Measurements from ENCODE around the gene SATB2.

SATB2 gene

GRCh38 chr2:199470672-199471442, 13.1 kb upstream of the SATB2 start:
- DNase-seq (ENCODE audit: low read depth), result no peak
- TF ChIP-seq CTCF (conservative IDR thresholded peaks at IDR 0.05; ENCODE audit: control insufficient read depth, insufficient read depth, low read depth, low read length), result no peak
- no peak overlapping the region for H3K4me3 ChIP-seq (ENCODE audit: control insufficient read depth, low read depth, low read length)

GRCh38 chr2:199470361-199470671, 12.6 kb upstream of the SATB2 start:
- no peak for TF ChIP-seq CTCF (conservative IDR thresholded peaks at IDR 0.05; ENCODE audit: control insufficient read depth, insufficient read depth, low read depth, low read length)
- DNase-seq (ENCODE audit: low read depth), result no peak

GRCh38 chr2:199469514-199470360, 12.0 kb upstream of the SATB2 start:
- no peak for DNase-seq (ENCODE audit: low read depth)
- H3K4me3 ChIP-seq (ENCODE audit: control insufficient read depth, low read depth, low read length), result no peak overlapping the region
- no peak for TF ChIP-seq CTCF (conservative IDR thresholded peaks at IDR 0.05; ENCODE audit: control insufficient read depth, insufficient read depth, low read depth, low read length)

More at GRCh38 chr2:199470361-199470671, 12.6 kb upstream of the SATB2 start:
- H3K4me3 ChIP-seq (ENCODE audit: control insufficient read depth, low read depth, low read length), result no peak overlapping the region

GRCh38 chr2:199468561-199469513, 11.1 kb upstream of the SATB2 start:
- no peak overlapping the region for H3K4me3 ChIP-seq (ENCODE audit: control insufficient read depth, low read depth, low read length)
- peak; percentile 4 for TF ChIP-seq CTCF (conservative IDR thresholded peaks at IDR 0.05; ENCODE audit: control insufficient read depth, insufficient read depth, low read depth, low read length)
- no peak for DNase-seq (ENCODE audit: low read depth)

GRCh38 chr2:199467066-199467822, 9.5 kb upstream of the SATB2 start:
- H3K4me3 ChIP-seq (ENCODE audit: control insufficient read depth, low read depth, low read length), result no peak overlapping the region
- TF ChIP-seq CTCF (conservative IDR thresholded peaks at IDR 0.05; ENCODE audit: control insufficient read depth, insufficient read depth, low read depth, low read length), result no peak
- no peak for DNase-seq (ENCODE audit: low read depth)

GRCh38 chr2:199466692-199467065, 8.9 kb upstream of the SATB2 start:
- DNase-seq (ENCODE audit: low read depth), result no peak
- no peak overlapping the region for H3K4me3 ChIP-seq (ENCODE audit: control insufficient read depth, low read depth, low read length)
- TF ChIP-seq CTCF (conservative IDR thresholded peaks at IDR 0.05; ENCODE audit: control insufficient read depth, insufficient read depth, low read depth, low read length), result no peak
